K562 (cell line): Measurements from ENCODE around the gene CEBPE. TPM values are rescaled to one million over a fixed set of nuclear protein-coding genes. Genes with fewer than 3 reads are reported as not detected.

ENCODE experiments used
- ATF2 ChIP-seq: sonication (generic); formaldehyde crosslinking; IDR thresholded peaks from 2 replicates; pipeline ENCODE4 v1.8.1; 2022; ENCODE audit warnings: missing genetic modification reagents
- CHD4 ChIP-seq: fragments of 200-600 bp; sonication (generic); IDR thresholded peaks from 3 replicates; pipeline ENCODE4 v1.6.1; 2012; ENCODE audit warnings: low read depth, mild to moderate bottlenecking, mixed read lengths, low read length, inconsistent platforms; ENCODE audit not compliant: insufficient read depth, insufficient replicate concordance, poor library complexity, severe bottlenecking
- HMGN3 ChIP-seq: IDR thresholded peaks from 2 replicates; pipeline ENCODE4 v1.6.1; 2011; ENCODE audit warnings: borderline replicate concordance, low read depth, mild to moderate bottlenecking, mixed read lengths, low read length; ENCODE audit not compliant: insufficient read length; ENCODE audit errors: extremely low read depth
- KHSRP ChIP-seq: fragments of 450-650 bp; IDR thresholded peaks from 2 replicates; pipeline ENCODE4 v1.6.1; 2017
- MYC ChIP-seq, 2 experiments: fragments of 250-450 bp in 1 of 2; sonication (Bioruptor Pico) in 1 of 2; IDR thresholded peaks; 2 replicates each; pipeline versions ENCODE4 v1.5.1 to v1.6.1; 2012 to 2021; ENCODE audit warnings: low read depth in 2 of 2, borderline replicate concordance in 1 of 2, improper control_type of control experiment in 1 of 2, low read length in 1 of 2, mild to moderate bottlenecking in 1 of 2, moderate library complexity in 1 of 2
- NCOA2 ChIP-seq, 2 experiments: fragments of 450-650 bp; IDR thresholded peaks; 2 replicates each; pipeline ENCODE4 v1.6.1; 2018; ENCODE audit warnings: mild to moderate bottlenecking in 2 of 2, moderate library complexity in 1 of 2; ENCODE audit not compliant: partially characterized antibody in 2 of 2
- NR2C1 ChIP-seq, 2 experiments: fragments of 450-650 bp; IDR thresholded peaks; 2 replicates each; pipeline ENCODE4 v1.6.1; 2017; ENCODE audit warnings: mild to moderate bottlenecking in 2 of 2, antibody characterized with exemption in 1 of 2, inconsistent platforms in 1 of 2, missing compliant biosample characterization in 1 of 2, missing genetic modification characterization in 1 of 2
- POLR2G ChIP-seq: fragments of 200-400 bp; formaldehyde crosslinking; IDR thresholded peaks from 2 replicates; pipeline ENCODE4 v1.6.1; 2017; ENCODE audit warnings: low read depth, mild to moderate bottlenecking, antibody characterized with exemption, low read length, moderate library complexity
- SAFB2 ChIP-seq: fragments of 200-400 bp; formaldehyde crosslinking; IDR thresholded peaks from 2 replicates; pipeline ENCODE4 v1.6.1; 2018; ENCODE audit warnings: borderline replicate concordance, low read length, low read depth, moderate library complexity; ENCODE audit not compliant: severe bottlenecking
- TEAD4 ChIP-seq, 2 experiments: sonication (generic) in 1 of 2; formaldehyde crosslinking in 1 of 2; IDR thresholded peaks; 2 replicates each; pipeline versions ENCODE4 v1.6.1 to v1.8.0; 2012 to 2022; ENCODE audit warnings: borderline replicate concordance in 1 of 2, inconsistent platforms in 1 of 2, low read length in 1 of 2, mild to moderate bottlenecking in 1 of 2, missing genetic modification reagents in 1 of 2
- USF2 ChIP-seq: sonication (generic); formaldehyde crosslinking; IDR thresholded peaks from 2 replicates; pipeline ENCODE4 v1.5.0; 2020; ENCODE audit warnings: missing genetic modification reagents
- ZNF395 ChIP-seq: fragments of 200-800 bp; sonication (Bioruptor generic); IDR thresholded peaks from 2 replicates; pipeline ENCODE4 v1.6.1; 2017; ENCODE audit warnings: missing genetic modification characterization, missing compliant biosample characterization
- ZNF407 ChIP-seq: fragments of 450-650 bp; IDR thresholded peaks from 2 replicates; pipeline ENCODE4 v1.6.1; 2016; ENCODE audit warnings: low read depth
- ZNF444 ChIP-seq: fragments of 250-450 bp; sonication (Bioruptor Pico); IDR thresholded peaks from 2 replicates; pipeline ENCODE4 v1.4.0; 2020; ENCODE audit warnings: mild to moderate bottlenecking, moderate library complexity
- polyA plus RNA-seq, 8 experiments: library from polyadenylated mRNA; depleted of rRNA in 4 of 8; stranded (reverse) in 5 of 8; unstranded in 3 of 8; fragments of >200 nt; fragmentation: Nextera tagmentation in 2 of 8; fragmentation: Illumina TruSeq in 1 of 8; extraction: Ambion mirVana in 2 of 8; extraction: Trizol in 1 of 8; gene quantifications; 2 replicates each; pipeline versions ENCODE4 v1.2.1 to v1.2.3, GENCODE V29; 2011 to 2014; ENCODE audit warnings: inconsistent platforms in 1 of 8, missing spikeins in 1 of 8
- total RNA-seq, 7 experiments: library from RNA; depleted of rRNA in 6 of 7; stranded (reverse); fragments of >200 nt in 6 of 7; fragmentation: Illumina TruSeq in 2 of 7; extraction: Trizol in 2 of 7; gene quantifications; 2 replicates each; pipeline versions ENCODE4 v1.2.1 to v1.2.3, GENCODE V29; 2011 to 2021; ENCODE audit warnings: low replicate concordance in 1 of 7

The CEBPE gene
- total and polyA plus RNA-seq, 9 of the 15 experiments (the other 6 are each of a cell fraction or from before 2014, with no cell fraction given), result 0.09 to 0.15 (median 0.13) TPM; not detected in 6

- TF ChIP-seq ATF2 (CRISPR knock-in tag), result no peak
- TF ChIP-seq ZNF395 (CRISPR knock-in tag), result peak; percentile 82; the same call in 1 of the 2 replicates
- no peak for TF ChIP-seq KHSRP
- no peak for TF ChIP-seq TEAD4 (IDR thresholded peaks at IDR 0.05; ENCODE audit: low read length)
- TF ChIP-seq TEAD4 (CRISPR knock-in tag; IDR thresholded peaks at IDR 0.05; ENCODE audit: borderline replicate concordance), result no peak
- TF ChIP-seq SAFB2, result no peak
- no peak for TF ChIP-seq HMGN3
- TF ChIP-seq CHD4, result no peak
- no peak for TF ChIP-seq ZNF407
- no peak for TF ChIP-seq NCOA2 (IDR thresholded peaks at IDR 0.05; ENCODE audit: partially characterized antibody in 2 of 2)
- no peak for TF ChIP-seq POLR2G
- peak; percentile 83 for TF ChIP-seq USF2 (CRISPR knock-in tag)
- TF ChIP-seq MYC (IDR thresholded peaks at IDR 0.05; ENCODE audit: low read depth, low read length), result peak; percentile 74
- no peak for TF ChIP-seq MYC (CRISPR knock-in tag; IDR thresholded peaks at IDR 0.05; ENCODE audit: borderline replicate concordance, low read depth)
- TF ChIP-seq NR2C1 (IDR thresholded peaks at IDR 0.05), result peak; percentile 75
- TF ChIP-seq NR2C1 (tag; IDR thresholded peaks at IDR 0.05), result peak; percentile 82; the same call in 1 of the 2 replicates
- TF ChIP-seq ZNF444, result no peak
These were observed 40.4 kb downstream of the CEBPE start (continued) for GRCh38 chr14:23078692-23079116.
